Endothelial cell of umbilical vein (primary cell): ENCODE data around the gene ANO9. TPM values are rescaled to one million over a fixed set of nuclear protein-coding genes. Genes with fewer than 3 reads are reported as not detected.

Source experiments
- BruUV-seq: library from RNA; stranded (reverse); fragments of 400-500 nt; replicated peaks from 2 replicates; lab custom pipeline; 2021; lab: Mats Ljungman, UMichigan
- CTCF ChIA-PET: fragments of 300-600, 350-600 bp; sonication (Branson Sonifier 250); formaldehyde crosslinking; loops from one replicate; lab custom pipeline; 2021; ENCODE audit warnings: antibody characterized with exemption, inconsistent platforms; lab: Charles Lee
- POLR2A ChIA-PET: fragments of 300-600, 350-600 bp; sonication (Branson Sonifier 250); formaldehyde crosslinking; loops from one replicate; lab custom pipeline; 2021; ENCODE audit warnings: antibody characterized with exemption, inconsistent platforms; lab: Charles Lee
- DNase-seq: peaks from one replicate; pipeline ENCODE4 v3.0.0-alpha.2; 2011; ENCODE audit warnings: low read depth, low spot score
- FAIRE-seq: peaks from 2 replicates; lab custom pipeline; 2011; peaks lifted over from hg19 to GRCh38; lab: Jason Lieb, UNC
- H2AFZ ChIP-seq: 2 replicates; pipeline ENCODE4 v1.6.0; 2012; ENCODE audit warnings: low read depth, low read length, control low read depth, inconsistent platforms
- H3K27ac ChIP-seq: 2 replicates; pipeline ENCODE4 v1.5.1; 2011; ENCODE audit warnings: low read depth, mild to moderate bottlenecking, control low read depth, low read length, moderate library complexity; ENCODE audit not compliant: insufficient read depth
- H3K27me3 ChIP-seq, 2 experiments: 2 replicates each; pipeline versions ENCODE4 v1.6.0 to v1.6.1; 2011; ENCODE audit warnings: low read length in 2 of 2, mixed read lengths in 1 of 2; ENCODE audit not compliant: control insufficient read depth in 2 of 2, insufficient read depth in 2 of 2
- H3K36me3 ChIP-seq, 2 experiments: 2 replicates in 1 of 2; 3 replicates in 1 of 2; pipeline ENCODE4 v1.5.1; 2011; ENCODE audit warnings: low read length in 2 of 2, mild to moderate bottlenecking in 1 of 2, moderate library complexity in 1 of 2; ENCODE audit not compliant: control insufficient read depth in 2 of 2, insufficient read depth in 2 of 2; ENCODE audit errors: extremely low read depth in 1 of 2
- H3K4me1 ChIP-seq: 3 replicates; pipeline ENCODE4 v1.5.1; 2011; ENCODE audit warnings: mild to moderate bottlenecking, low read length; ENCODE audit not compliant: control insufficient read depth, insufficient read depth; ENCODE audit errors: extremely low read depth
- H3K4me2 ChIP-seq: 2 replicates; pipeline ENCODE4 v1.6.1; 2011; ENCODE audit warnings: low read length, control low read depth, mixed read lengths; ENCODE audit not compliant: insufficient read depth
- H3K4me3 ChIP-seq, 3 experiments: fragments of 200-600 bp in 1 of 3; sonication (generic), shearing (Covaris generic) in 1 of 3; replicated peaks in 1 of 3; 2 replicates each; pipeline ENCODE4 v1.5.1; 2011 to 2016; ENCODE audit warnings: control low read depth in 3 of 3, low read length in 3 of 3, mild to moderate bottlenecking in 2 of 3, inconsistent platforms in 1 of 3, low read depth in 1 of 3, moderate library complexity in 1 of 3; ENCODE audit not compliant: insufficient read depth in 1 of 3
- H3K79me2 ChIP-seq: 2 replicates; pipeline ENCODE4 v1.6.0; 2012; ENCODE audit warnings: low read length, inconsistent platforms; ENCODE audit not compliant: control insufficient read depth, insufficient read depth
- H3K9ac ChIP-seq: replicated peaks from 2 replicates; pipeline ENCODE3; 2011; ENCODE audit warnings: low read length, control low read depth; ENCODE audit not compliant: insufficient read depth; ENCODE audit errors: extremely low read depth
- H3K9me1 ChIP-seq: replicated peaks from 3 replicates; pipeline ENCODE4 v1.6.0; 2011; ENCODE audit warnings: mild to moderate bottlenecking, low read length; ENCODE audit not compliant: control insufficient read depth, insufficient read depth; ENCODE audit errors: extremely low read depth
- H3K9me3 ChIP-seq: replicated peaks from 2 replicates; pipeline ENCODE4 v1.5.1; 2012; ENCODE audit warnings: low read length, inconsistent platforms; ENCODE audit not compliant: control insufficient read depth, insufficient read depth
- H4K20me1 ChIP-seq: replicated peaks from 2 replicates; pipeline ENCODE3; 2011; ENCODE audit warnings: mild to moderate bottlenecking, low read length; ENCODE audit not compliant: control insufficient read depth, insufficient read depth; ENCODE audit errors: extremely low read depth
- CTCF ChIP-seq, 2 donors: IDR thresholded peaks; 1 replicate in 1 of 2; 2 replicates in 1 of 2; pipeline ENCODE4 v1.5.1; 2011; ENCODE audit warnings: low read length in 2 of 2, mild to moderate bottlenecking in 2 of 2, moderate library complexity in 2 of 2, control low read depth in 1 of 2, inconsistent platforms in 1 of 2, low read depth in 1 of 2; ENCODE audit not compliant: insufficient read depth in 1 of 2; ENCODE audit errors: extremely low read depth in 1 of 2
- EZH2 ChIP-seq: IDR thresholded peaks from 2 replicates; pipeline ENCODE4 v1.6.1; 2012; ENCODE audit warnings: borderline replicate concordance, low read depth, mild to moderate bottlenecking, moderate library complexity, low read length, inconsistent platforms; ENCODE audit not compliant: severe bottlenecking
- JUN ChIP-seq: IDR thresholded peaks from 2 replicates; pipeline ENCODE4 v1.6.1; 2011; ENCODE audit warnings: borderline replicate concordance, low read depth; ENCODE audit not compliant: insufficient read length, insufficient read depth
- MAX ChIP-seq: IDR thresholded peaks from 2 replicates; pipeline ENCODE4 v1.6.1; 2011; ENCODE audit not compliant: insufficient read depth, insufficient read length
- POLR2A ChIP-seq: IDR thresholded peaks from 2 replicates; pipeline ENCODE4 v1.6.1; 2012; ENCODE audit warnings: low read depth, mild to moderate bottlenecking, control low read depth, low read length
- POLR2AphosphoS5 ChIP-seq: IDR thresholded peaks from 2 replicates; pipeline ENCODE4 v1.6.1; 2012; ENCODE audit warnings: low read depth, mild to moderate bottlenecking, control low read depth, low read length, moderate library complexity; ENCODE audit not compliant: insufficient read depth
- dilution Hi-C: fragments of 300-500 bp; cut with MboI; formaldehyde crosslinking; loops from one replicate; pipeline ENCODE4 v1.15.0; 2019; ENCODE audit warnings: low sequenced_read_pairs; ENCODE audit not compliant: extremely low pct_ligation_motif_present
- intact Hi-C: fragments of 100-400 bp; cut with micrococcal nuclease; formaldehyde crosslinking; loops from one replicate; pipeline ENCODE4 v1.10.0; 2022
- polyA plus RNA-seq, 4 experiments: library from polyadenylated mRNA; depleted of rRNA in 3 of 4; stranded (reverse) in 3 of 4; unstranded in 1 of 4; fragments of >200 nt; gene quantifications; 2 replicates each; pipeline versions ENCODE4 v1.2.1 to v1.2.3, GENCODE V29; 2011 to 2012; ENCODE audit warnings: missing spikeins in 1 of 4
- total RNA-seq: library from RNA; stranded (reverse); gene quantifications from 2 replicates; pipeline ENCODE4 v1.2.3, GENCODE V29; 2021

The ANO9 gene
- total and polyA plus RNA-seq, 2 donors (not counting 3 experiments of a cell fraction or from before 2014, with no cell fraction given) = 0.23 TPM; not detected in 1

- Histone ChIP-seq H3K9me1 (no peaks in the 10 kb centered on the region), H3K27me3 (no peaks in the 10 kb centered on the region), H3K4me2 (peak overlapping the region; percentile 71), H3K9ac (no peak overlapping the region), H3K9me3 (no peaks in the 10 kb centered on the region), H3K4me1 (peaks cover 14% of the 10 kb centered on the region), H3K36me3 (peaks cover 0 to 19% of the 10 kb centered on the region in 2 experiments), H4K20me1 (no peaks in the 10 kb centered on the region), H2AFZ (no peak overlapping the region), H3K4me3 (no peak overlapping the region), H3K27ac (no peak overlapping the region), H3K79me2 (peaks cover 54% of the 10 kb centered on the region)
- dilution Hi-C loops (no loop called here), intact Hi-C loops (loop anchor here (1.0 kb wide), 1 partner anchor 18 kb away; no protein-coding TSS in a partner anchor)
- ChIA-PET POLR2A (no interaction called here), CTCF (interaction anchor here (1.1 to 4.3 kb wide), 6 partner anchors 18 to 201 kb away, joined by 3 to 55 read pairs (median 8); no protein-coding TSS in a partner anchor)
- no TSS peak for BruUV-seq
- FAIRE-seq (no peak), DNase-seq (no peak)
- TF ChIP-seq CTCF (IDR thresholded peaks at IDR 0.05; ENCODE audit: extremely low read depth in 1 of 2, insufficient read depth in 1 of 2, low read depth in 1 of 2, low read length in 2 of 2) (no peak), JUN (no peak), MAX (no peak), POLR2AphosphoS5 (no peak), POLR2A (no peak), EZH2 (no peak)
Observed at GRCh38 chr11:451738-452137, 9.9 kb upstream of the ANO9 start.
